ENCODE data around the gene IL10RB.

The IL10RB gene

DNA sequence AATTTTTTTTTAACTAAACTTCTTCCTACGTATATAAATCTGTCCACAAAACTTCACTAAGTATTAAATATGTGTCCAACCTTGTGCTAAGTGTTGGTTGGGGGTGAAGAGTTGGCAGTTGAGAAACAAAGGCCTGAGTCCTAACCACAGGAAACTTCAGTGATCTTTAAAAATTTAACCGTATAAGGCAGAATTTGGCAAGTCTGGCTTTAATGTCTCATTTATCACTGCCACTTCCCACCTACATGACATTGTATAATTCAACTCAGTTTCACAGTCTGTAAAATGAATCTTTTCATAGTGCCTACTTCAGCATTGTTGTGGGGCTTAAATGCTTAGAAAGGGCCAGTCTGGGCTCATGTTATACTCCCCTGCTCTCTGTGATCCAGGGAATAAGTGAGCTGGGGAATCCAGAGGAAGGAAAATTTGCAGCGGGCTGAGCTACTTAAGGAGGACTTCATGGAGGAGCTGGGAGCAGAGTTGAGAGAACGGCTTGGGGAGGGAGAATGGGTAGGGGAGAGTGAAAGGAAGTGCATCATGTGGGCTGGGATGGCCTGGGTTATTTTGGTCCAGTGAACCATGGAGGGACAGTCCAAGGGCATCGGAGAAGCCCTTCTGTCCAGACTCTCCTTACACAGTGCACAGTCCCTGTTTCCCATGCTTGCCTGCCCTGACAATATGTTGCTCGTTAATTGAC is 21.9 kb upstream of the IL10RB start:
- H3K27ac ChIP-seq = no peak overlapping the region
- no peak for TF ChIP-seq CTCF (conservative IDR thresholded peaks at IDR 0.05)

GRCh38 chr21:33244779-33245105 is 21.4 kb upstream of the IL10RB start:
- H3K27ac ChIP-seq = no peak overlapping the region
- TF ChIP-seq CTCF (conservative IDR thresholded peaks at IDR 0.05) = no peak

DNA sequence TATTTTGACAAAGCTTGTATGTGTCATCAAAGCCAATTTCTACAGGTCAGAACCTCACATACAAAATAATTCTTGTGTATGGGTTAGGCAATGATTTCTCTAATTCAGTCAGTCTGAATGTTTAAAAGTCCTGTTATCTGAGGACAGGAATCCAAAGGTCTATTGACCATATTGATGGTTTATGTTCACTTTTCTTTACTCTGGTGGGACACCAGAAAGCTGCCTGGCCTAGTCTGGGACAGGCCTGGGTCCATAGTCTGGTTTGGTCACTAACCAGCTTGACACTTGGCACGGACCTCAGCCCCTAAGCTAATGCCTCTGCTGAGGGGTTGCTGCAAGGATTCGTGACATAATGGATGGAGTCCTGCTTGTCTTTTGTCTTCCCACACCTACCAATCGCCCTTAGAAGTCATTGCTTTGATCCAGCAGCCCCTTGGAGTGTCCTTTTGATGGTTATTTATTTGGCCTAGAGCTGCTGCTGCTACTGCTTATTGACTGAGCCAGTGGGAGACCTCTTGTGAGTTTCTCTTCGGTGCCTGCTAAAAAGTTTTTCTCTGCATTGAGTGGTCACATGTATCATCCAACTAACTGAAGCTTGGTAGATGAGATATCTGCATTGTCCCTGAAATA is 20.8 kb upstream of the IL10RB start:
- no peak overlapping the region for H3K27ac ChIP-seq
- TF ChIP-seq CTCF (conservative IDR thresholded peaks at IDR 0.05) = no peak

DNA sequence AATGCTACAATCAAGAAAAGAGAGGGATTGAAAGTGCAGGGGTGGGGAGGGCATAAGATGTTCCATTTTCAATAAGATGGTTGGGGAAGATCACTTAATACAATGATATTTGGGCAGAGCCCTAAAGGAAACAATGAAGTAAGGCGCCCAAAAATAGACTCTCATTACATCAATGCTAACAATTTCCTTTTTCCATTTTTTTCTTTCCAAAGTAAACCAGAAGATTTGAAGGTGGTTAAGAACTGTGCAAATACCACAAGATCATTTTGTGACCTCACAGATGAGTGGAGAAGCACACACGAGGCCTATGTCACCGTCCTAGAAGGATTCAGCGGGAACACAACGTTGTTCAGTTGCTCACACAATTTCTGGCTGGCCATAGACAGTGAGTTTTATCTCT is 19.7 kb upstream of the IL10RB start:
- no peak for TF ChIP-seq CTCF (conservative IDR thresholded peaks at IDR 0.05)
- no peak overlapping the region for H3K27ac ChIP-seq

- no peak for TF ChIP-seq CTCF (conservative IDR thresholded peaks at IDR 0.05)
- H3K27ac ChIP-seq = no peak overlapping the region
Observed at GRCh38 chr21:33246963-33247362, 19.2 kb upstream of the IL10RB start.

DNA sequence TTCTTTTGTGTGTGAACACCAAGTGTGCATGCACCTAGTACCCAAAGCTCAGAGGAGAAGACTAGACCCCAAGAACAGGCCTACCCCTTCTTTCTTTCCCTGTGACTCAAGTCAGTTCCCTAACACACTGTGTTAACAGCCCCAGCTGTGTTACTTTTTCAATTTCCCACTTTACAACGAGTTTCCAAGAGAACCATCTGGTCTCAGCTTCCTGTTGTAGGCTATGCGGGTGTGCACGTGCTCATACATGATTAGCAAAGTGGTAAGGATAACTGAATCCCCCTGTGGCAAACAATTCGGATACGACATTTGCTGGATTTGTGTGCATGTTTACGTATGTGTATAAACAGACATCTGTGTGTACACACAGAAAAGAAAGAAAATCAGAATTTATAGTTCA is 18.6 kb upstream of the IL10RB start:
- H3K27ac ChIP-seq = no peak overlapping the region
- no peak for TF ChIP-seq CTCF (conservative IDR thresholded peaks at IDR 0.05)

GRCh38 chr21:33249331-33250002 is 16.7 kb upstream of the IL10RB start:
- no peak overlapping the region for H3K27ac ChIP-seq
- no peak for TF ChIP-seq CTCF (conservative IDR thresholded peaks at IDR 0.05)

All from VCaP (cell line).